SH-SY5Y (cell line): Measurements from ENCODE around the gene PKNOX1.

Source experiments
- GATA2 ChIP-seq: IDR thresholded peaks from 2 replicates; pipeline ENCODE4 v1.6.1; 2011; ENCODE audit warnings: mild to moderate bottlenecking, low read depth, low read length
- GATA3 ChIP-seq: IDR thresholded peaks from 2 replicates; pipeline ENCODE4 v1.6.1; 2011; ENCODE audit warnings: low read depth, mild to moderate bottlenecking, low read length, moderate library complexity

DNA sequence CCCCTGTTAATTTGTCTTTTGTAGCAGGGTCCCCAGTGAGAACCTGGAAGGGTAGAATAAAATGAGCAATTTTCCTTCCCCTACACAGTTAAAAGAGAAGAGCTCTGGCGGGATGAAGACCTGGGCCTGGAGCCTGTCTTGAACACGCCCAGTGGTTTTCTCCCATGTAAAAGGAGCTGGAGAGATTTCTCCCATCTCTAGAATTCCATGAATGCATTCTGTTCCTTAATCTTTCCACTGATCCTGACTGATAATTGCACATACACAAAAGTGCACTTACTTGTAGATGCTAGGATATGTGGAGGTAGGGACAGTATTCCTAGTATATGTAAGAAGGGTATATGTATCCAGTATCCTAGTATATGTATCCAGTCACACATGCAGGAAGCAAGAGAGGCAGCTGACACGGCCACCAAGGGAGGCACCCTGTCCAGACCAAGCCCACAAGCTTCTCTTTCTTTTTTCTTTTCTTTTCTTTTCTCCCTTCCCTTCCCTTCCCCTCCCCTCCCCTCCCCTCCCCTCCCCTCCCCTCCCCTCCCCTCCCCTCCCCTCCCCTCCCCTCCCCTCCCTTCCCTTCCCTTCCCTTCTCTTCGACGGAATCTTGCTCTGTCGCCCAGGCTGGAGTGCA lies 11.9 kb upstream of the PKNOX1 start:
- TF ChIP-seq GATA2 (no peak), GATA3 (no peak)
